ENCODE data around the gene PTGES3.

PTGES3 gene

GRCh38 chr12:56725723-56726102 is 37.6 kb upstream of the PTGES3 start:
- H3K79me2 ChIP-seq (ENCODE audit: insufficient read depth, low read length) = peaks cover 44% of the 10 kb centered on the region
- H3K9ac ChIP-seq (ENCODE audit: low read length) = peak overlapping the region; percentile 74
- H3K4me3 ChIP-seq (ENCODE audit: low read depth, low read length, poor library complexity, severe bottlenecking) = peak overlapping the region; percentile 99
- no peaks in the 10 kb centered on the region for H3F3A ChIP-seq (ENCODE audit: insufficient read depth, low read length)
- TF ChIP-seq EZH2 (IDR thresholded peaks at IDR 0.05; ENCODE audit: borderline replicate concordance, low read length) (no peak), CTCF (IDR thresholded peaks at IDR 0.05; ENCODE audit: low read length) (no peak)
- H2AFZ ChIP-seq (ENCODE audit: low read length) = peak overlapping the region; percentile 32; the same call in 1 of the 2 replicates
- H3K4me2 ChIP-seq (ENCODE audit: low read length) = peak overlapping the region; percentile 76
- H3K27ac ChIP-seq (ENCODE audit: low read depth, low read length, poor library complexity, severe bottlenecking) = peak overlapping the region; percentile 92
- H3K36me3 ChIP-seq (ENCODE audit: insufficient read depth, low read length) = peaks cover 46% of the 10 kb centered on the region
- no peaks in the 10 kb centered on the region; the same call in 1 of the 2 replicates for H4K20me1 ChIP-seq (ENCODE audit: insufficient read depth, low read length)
- H3K9me2 ChIP-seq (ENCODE audit: low read depth, low read length) = no peaks in the 10 kb centered on the region
- H3K27me3 ChIP-seq (ENCODE audit: insufficient read depth, low read length) = no peaks in the 10 kb centered on the region
- no peaks in the 10 kb centered on the region for H3K9me3 ChIP-seq (ENCODE audit: low read length)
- H3K4me1 ChIP-seq (ENCODE audit: insufficient read depth, low read length, severe bottlenecking) = peaks cover 47% of the 10 kb centered on the region

GRCh38 chr12:56724972-56725722 is 37.1 kb upstream of the PTGES3 start, which contains the start of gene NACA:
Gene NACA, minus strand, starts transcription at chr12:56725299. Its CDS starts 778 bp downstream, at chr12:56724521.
- Histone ChIP-seq H4K20me1 (ENCODE audit: insufficient read depth, low read length) (peaks cover 5% of the 10 kb centered on the region), H2AFZ (ENCODE audit: low read length) (peak within 1 kb of the TSS; percentile 32; the same call in 1 of the 2 replicates), H3K27ac (ENCODE audit: low read depth, low read length, poor library complexity, severe bottlenecking) (peak within 1 kb of the TSS; percentile 92), H3K79me2 (ENCODE audit: insufficient read depth, low read length) (peaks cover 49% of the 10 kb centered on the region), H3F3A (ENCODE audit: insufficient read depth, low read length) (no peaks in the 10 kb centered on the region), H3K4me1 (ENCODE audit: insufficient read depth, low read length, severe bottlenecking) (peaks cover 53% of the 10 kb centered on the region), H3K4me2 (ENCODE audit: low read length) (peak within 1 kb of the TSS; percentile 80), H3K36me3 (ENCODE audit: insufficient read depth, low read length) (peaks cover 51% of the 10 kb centered on the region), H3K9me2 (ENCODE audit: low read depth, low read length) (no peaks in the 10 kb centered on the region), H3K4me3 (ENCODE audit: low read depth, low read length, poor library complexity, severe bottlenecking) (peak within 1 kb of the TSS; percentile 99), H3K9ac (ENCODE audit: low read length) (peak within 1 kb of the TSS; percentile 100), H3K9me3 (ENCODE audit: low read length) (no peaks in the 10 kb centered on the region), H3K27me3 (ENCODE audit: insufficient read depth, low read length) (no peaks in the 10 kb centered on the region)
- TF ChIP-seq EZH2 (IDR thresholded peaks at IDR 0.05; ENCODE audit: borderline replicate concordance, low read length) (no peak), CTCF (IDR thresholded peaks at IDR 0.05; ENCODE audit: low read length) (no peak)

- Histone ChIP-seq H3K27ac (ENCODE audit: low read depth, low read length, poor library complexity, severe bottlenecking) (peak overlapping the region; percentile 92), H3K27me3 (ENCODE audit: insufficient read depth, low read length) (no peaks in the 10 kb centered on the region), H3K4me3 (ENCODE audit: low read depth, low read length, poor library complexity, severe bottlenecking) (peak overlapping the region; percentile 99), H3K36me3 (ENCODE audit: insufficient read depth, low read length) (peaks cover 52% of the 10 kb centered on the region), H3K4me2 (ENCODE audit: low read length) (peak overlapping the region; percentile 80), H3K4me1 (ENCODE audit: insufficient read depth, low read length, severe bottlenecking) (peaks cover 53% of the 10 kb centered on the region), H3K79me2 (ENCODE audit: insufficient read depth, low read length) (peaks cover 54% of the 10 kb centered on the region), H3K9ac (ENCODE audit: low read length) (peak overlapping the region; percentile 100), H3K9me3 (ENCODE audit: low read length) (no peaks in the 10 kb centered on the region), H3F3A (ENCODE audit: insufficient read depth, low read length) (no peaks in the 10 kb centered on the region), H2AFZ (ENCODE audit: low read length) (no peak overlapping the region), H3K9me2 (ENCODE audit: low read depth, low read length) (no peaks in the 10 kb centered on the region), H4K20me1 (ENCODE audit: insufficient read depth, low read length) (peaks cover 5% of the 10 kb centered on the region)
- TF ChIP-seq EZH2 (IDR thresholded peaks at IDR 0.05; ENCODE audit: borderline replicate concordance, low read length) (no peak), CTCF (IDR thresholded peaks at IDR 0.05; ENCODE audit: low read length) (no peak)
These were observed 36.6 kb upstream of the PTGES3 start for GRCh38 chr12:56724701-56724971.

All from OCI-LY1 (cell line).